IMR-90 (cell line): ENCODE data around the gene CTBP2. TPM values are rescaled to one million over a fixed set of nuclear protein-coding genes. Genes with fewer than 3 reads are reported as not detected.

Source experiments
- ATAC-seq: fragments of 200-7000 bp; cut with Tn5 transposase; 2 replicates; pipeline ENCODE4 v1.9.1; 2020; ENCODE audit warnings: low read depth, mild to moderate bottlenecking, moderate library complexity
- BruUV-seq: library from RNA; stranded (reverse); fragments of 400-500 nt; replicated peaks from 2 replicates; lab custom pipeline; 2021; lab: Mats Ljungman, UMichigan
- CTCF ChIA-PET: fragments of 300-600 bp; formaldehyde crosslinking; extraction: SDS; loops from one replicate; lab custom pipeline; 2021; ENCODE audit warnings: antibody characterized with exemption; lab: Yijun Ruan, JAX
- POLR2A ChIA-PET: fragments of 300-600 bp; sonication (Branson Sonifier 250); formaldehyde crosslinking; loops from one replicate; lab custom pipeline; 2022; ENCODE audit warnings: antibody characterized with exemption; ENCODE audit not compliant: unreplicated experiment; lab: Charles Lee
- DNase-seq: peaks from one replicate; pipeline ENCODE4 v3.0.0; 2013
- H2AFZ ChIP-seq: replicated peaks from 2 replicates; pipeline ENCODE3; 2013; ENCODE audit warnings: low read length, mild to moderate bottlenecking; ENCODE audit not compliant: poor library complexity
- H2AK5ac ChIP-seq: 2 replicates; pipeline ENCODE4 v1.6.1; 2013; ENCODE audit warnings: low read depth, low read length, inconsistent platforms
- H2AK9ac ChIP-seq: replicated peaks from 2 replicates; pipeline ENCODE3; 2013; ENCODE audit warnings: mild to moderate bottlenecking, low read depth, low read length, moderate library complexity; ENCODE audit not compliant: poor library complexity
- H2BK120ac ChIP-seq: 2 replicates; pipeline ENCODE4 v1.6.1; 2013; ENCODE audit warnings: low read depth, low read length, inconsistent platforms
- H2BK15ac ChIP-seq: 3 replicates; pipeline ENCODE4 v1.6.1; 2013; ENCODE audit warnings: low read depth, low read length, inconsistent platforms
- H2BK20ac ChIP-seq: 2 replicates; pipeline ENCODE4 v1.6.1; 2013; ENCODE audit warnings: low read depth, mild to moderate bottlenecking, inconsistent platforms, low read length, moderate library complexity
- H2BK5ac ChIP-seq: 2 replicates; pipeline ENCODE4 v1.6.1; 2013; ENCODE audit warnings: mild to moderate bottlenecking, low read depth, low read length, inconsistent platforms; ENCODE audit not compliant: poor library complexity, severe bottlenecking
- H3K14ac ChIP-seq: replicated peaks from 2 replicates; pipeline ENCODE4 v1.6.1; 2013; ENCODE audit warnings: low read depth, low read length, inconsistent platforms
- H3K18ac ChIP-seq: 2 replicates; pipeline ENCODE4 v1.6.1; 2013; ENCODE audit warnings: low read depth, low read length, control low read depth
- H3K23ac ChIP-seq: 2 replicates; pipeline ENCODE4 v1.6.1; 2013; ENCODE audit warnings: low read depth, low read length, inconsistent platforms
- H3K27ac ChIP-seq: 2 replicates; pipeline ENCODE4 v1.5.1; 2013; ENCODE audit warnings: mild to moderate bottlenecking, control low read depth, low read length; ENCODE audit not compliant: insufficient read depth
- H3K27me3 ChIP-seq: 2 replicates; pipeline ENCODE4 v1.6.1; 2013; ENCODE audit warnings: low read length; ENCODE audit not compliant: control insufficient read depth, insufficient read depth
- H3K36me3 ChIP-seq: 2 replicates; pipeline ENCODE4 v1.6.1; 2013; ENCODE audit warnings: low read length, mixed read lengths; ENCODE audit not compliant: control insufficient read depth, insufficient read depth
- H3K4ac ChIP-seq: 2 replicates; pipeline ENCODE4 v1.6.1; 2013; ENCODE audit warnings: low read depth, low read length, inconsistent platforms
- H3K4me1 ChIP-seq: 2 replicates; pipeline ENCODE4 v1.6.1; 2013; ENCODE audit warnings: low read length, mixed read lengths; ENCODE audit not compliant: control insufficient read depth, insufficient read depth
- H3K4me2 ChIP-seq: 2 replicates; pipeline ENCODE4 v1.6.1; 2013; ENCODE audit warnings: low read depth, mild to moderate bottlenecking, control low read depth, low read length, moderate library complexity
- H3K4me3 ChIP-seq: 2 replicates; pipeline ENCODE4 v1.5.1; 2013; ENCODE audit warnings: low read depth, mild to moderate bottlenecking, control low read depth, low read length, moderate library complexity; ENCODE audit not compliant: insufficient read depth
- H3K56ac ChIP-seq: 2 replicates; pipeline ENCODE4 v1.6.1; 2013; ENCODE audit warnings: low read length, inconsistent platforms; ENCODE audit not compliant: insufficient read depth; ENCODE audit errors: extremely low read depth
- H3K79me1 ChIP-seq, 2 experiments: 2 replicates each; pipeline ENCODE4 v1.6.1; 2013; ENCODE audit warnings: low read length in 2 of 2, inconsistent platforms in 1 of 2, low read depth in 1 of 2
- H3K9ac ChIP-seq: 2 replicates; pipeline ENCODE4 v1.6.1; 2013; ENCODE audit warnings: low read depth, low read length, control low read depth
- H3K9me1 ChIP-seq: 2 replicates; pipeline ENCODE4 v1.6.1; 2013; ENCODE audit warnings: low read length, inconsistent platforms; ENCODE audit not compliant: insufficient read depth
- H3K9me3 ChIP-seq: 2 replicates; pipeline ENCODE4 v1.6.1; 2013; ENCODE audit warnings: low read length; ENCODE audit not compliant: control insufficient read depth, insufficient read depth
- H4K20me1 ChIP-seq: 2 replicates; pipeline ENCODE4 v1.6.1; 2013; ENCODE audit warnings: low read length, inconsistent platforms; ENCODE audit not compliant: insufficient read depth
- H4K5ac ChIP-seq: 2 replicates; pipeline ENCODE4 v1.6.1; 2013; ENCODE audit warnings: mild to moderate bottlenecking, low read depth, low read length, control low read depth
- H4K8ac ChIP-seq, 2 experiments: 2 replicates each; pipeline ENCODE4 v1.6.1; 2013; ENCODE audit warnings: low read depth in 2 of 2, low read length in 2 of 2, control low read depth in 1 of 2, inconsistent platforms in 1 of 2
- H4K91ac ChIP-seq: 2 replicates; pipeline ENCODE4 v1.6.1; 2013; ENCODE audit warnings: low read depth, low read length, inconsistent platforms; ENCODE audit not compliant: insufficient read depth
- CEBPB ChIP-seq: IDR thresholded peaks from 2 replicates; pipeline ENCODE4 v1.6.1; 2012; ENCODE audit warnings: low read depth, low read length, improper control_type of control experiment
- CHD1 ChIP-seq: IDR thresholded peaks from 2 replicates; pipeline ENCODE4 v1.6.1; 2012; ENCODE audit warnings: low read depth, low read length, improper control_type of control experiment
- MAZ ChIP-seq: IDR thresholded peaks from 2 replicates; pipeline ENCODE4 v1.6.1; 2012; ENCODE audit warnings: low read depth, mild to moderate bottlenecking, low read length, improper control_type of control experiment, moderate library complexity, borderline replicate concordance
- RFX5 ChIP-seq: IDR thresholded peaks from 2 replicates; pipeline ENCODE4 v1.8.0; 2012; ENCODE audit warnings: low read depth, mild to moderate bottlenecking, low read length, moderate library complexity
- WGBS, 2 experiments: methylation state at CpG; one replicate each; pipeline versions ENCODE4 v1.1.5 to v1.1.7; 2013; ENCODE audit warnings: missing lambda C conversion rate in 2 of 2; ENCODE audit not compliant: insufficient read length in 1 of 2; ENCODE audit errors: extremely low coverage in 2 of 2; 5-methylcytosine and 5-hydroxymethylcytosine counted together
- dilution Hi-C: fragments of 300-500 bp; cut with HindIII; formaldehyde crosslinking; loops from one replicate; pipeline ENCODE4 v1.14.3; 2018; ENCODE audit warnings: low sequenced_read_pairs; ENCODE audit not compliant: unreplicated experiment
- in situ Hi-C: fragments of 300-500 bp; cut with MboI; formaldehyde crosslinking; loops from 3 replicates; pipeline ENCODE4 v1.14.3; 2019; ENCODE audit warnings: low sequenced_read_pairs, inconsistent platforms, mixed read lengths
- intact Hi-C: fragments of 100-400 bp; cut with micrococcal nuclease; formaldehyde crosslinking; loops from 2 replicates; pipeline ENCODE4 v1.10.0; 2022
- polyA plus RNA-seq, 3 experiments: library from polyadenylated mRNA; depleted of rRNA; stranded (reverse); fragments of >200 nt; gene quantifications; 2 replicates each; pipeline ENCODE4 v1.2.3, GENCODE V29; 2012; ENCODE audit warnings: low replicate concordance in 1 of 3
- total RNA-seq: library from RNA; depleted of rRNA; stranded (reverse); fragments of >200 nt; gene quantifications from 2 replicates; pipeline ENCODE4 v1.2.3, GENCODE V29; 2012
- TF ChIP-seq, protein P1 (sequence below): conservative IDR thresholded peaks from 2 replicates; pipeline ENCODE4 v1.5.1; 2012; ENCODE audit warnings: mild to moderate bottlenecking, low read depth, low read length, improper control_type of control experiment
- TF ChIP-seq, protein P2 (sequence below): fragments of 150-350 bp; IDR thresholded peaks from 2 replicates; pipeline ENCODE4 v1.6.1; 2017; ENCODE audit warnings: mild to moderate bottlenecking, antibody characterized with exemption, low read length, low read depth

The CTBP2 gene
- total and polyA plus RNA-seq, 2 of the 4 experiments (the other 2 are of a cell fraction) = 81.0 to 86.6 TPM

DNA sequence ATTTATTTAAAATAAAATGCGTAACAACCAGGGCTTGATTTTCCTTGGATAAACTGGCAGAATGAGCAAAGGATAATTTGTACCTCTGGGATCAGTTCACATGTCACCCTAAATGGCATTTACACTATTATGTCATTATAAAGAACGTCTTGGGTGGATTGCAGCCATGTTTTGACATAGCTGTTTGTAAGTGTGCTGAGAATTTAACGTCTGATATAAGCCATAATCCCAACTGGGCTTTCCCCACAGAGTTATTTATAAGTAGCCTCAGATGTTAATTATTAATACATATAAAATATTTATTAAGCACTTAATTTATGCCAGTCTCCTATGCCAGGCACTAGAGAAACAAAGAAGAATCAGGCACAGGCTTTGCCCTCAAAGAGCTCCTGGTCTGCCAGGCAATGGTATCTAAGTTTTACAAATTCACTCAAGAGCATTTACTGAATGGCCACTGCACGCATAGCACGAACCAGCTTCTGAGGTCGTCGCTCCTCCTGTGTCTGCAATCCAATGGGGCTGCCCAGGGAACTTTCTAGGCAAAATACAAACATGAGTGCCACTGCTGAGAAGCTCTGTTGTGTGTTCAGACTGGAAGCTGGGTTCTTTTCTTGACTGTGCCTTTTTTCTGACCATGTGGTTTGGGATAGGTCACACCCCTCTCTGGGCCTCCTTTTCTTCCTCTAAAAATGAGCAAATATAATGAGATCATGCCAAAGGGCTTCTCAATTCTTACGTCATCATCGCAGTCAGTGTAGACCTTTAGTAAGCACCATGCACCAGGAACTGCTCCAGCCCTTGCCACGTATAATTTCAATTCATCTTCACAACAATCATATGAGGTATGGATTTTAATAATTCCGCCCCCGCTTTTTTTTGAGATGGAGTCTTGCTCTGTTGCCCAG, 11.3 kb upstream of the CTBP2 start:
- DNase-seq (no peak), ATAC-seq (no peak)
- H3K4me1 ChIP-seq = no peaks in the 10 kb centered on the region
- no peak overlapping the region for H2BK5ac ChIP-seq
- no peak overlapping the region for H2AK5ac ChIP-seq
- H3K27me3 ChIP-seq = peaks cover 30% of the 10 kb centered on the region
- no peak overlapping the region for H2BK15ac ChIP-seq
- no peak overlapping the region for H2AK9ac ChIP-seq
- H3K4ac ChIP-seq = no peak overlapping the region
- no peak overlapping the region for H3K56ac ChIP-seq
- H4K8ac ChIP-seq = no peak overlapping the region
- no TSS peak for BruUV-seq
- no peaks in the 10 kb centered on the region for H4K20me1 ChIP-seq
- no peak overlapping the region for H3K14ac ChIP-seq
- WGBS, 2 experiments = 70% methylated on average over 2 of the region's 12 CpGs; no CpG with 5 or more reads in 1 of the 2 experiments
- H3K9me1 ChIP-seq = no peaks in the 10 kb centered on the region
- H3K36me3 ChIP-seq = no peaks in the 10 kb centered on the region
- H3K9ac ChIP-seq = no peak overlapping the region
- H3K9me3 ChIP-seq = no peaks in the 10 kb centered on the region
- POLR2A ChIA-PET = no interaction called here
- H2AFZ ChIP-seq = no peak overlapping the region
- H3K79me1 ChIP-seq = no peaks in the 10 kb centered on the region
- no peak overlapping the region for H3K4me2 ChIP-seq
- H2BK120ac ChIP-seq = no peak overlapping the region
- dilution Hi-C loops = no loop called here
- H3K23ac ChIP-seq = no peak overlapping the region
- no peak overlapping the region for H3K18ac ChIP-seq
- in situ Hi-C loops = no loop called here
- no peak overlapping the region for H2BK20ac ChIP-seq
- TF ChIP-seq MAZ (no peak), RFX5 (no peak), CEBPB (no peak), CHD1 (no peak)
- TF ChIP-seq, protein P1, sequence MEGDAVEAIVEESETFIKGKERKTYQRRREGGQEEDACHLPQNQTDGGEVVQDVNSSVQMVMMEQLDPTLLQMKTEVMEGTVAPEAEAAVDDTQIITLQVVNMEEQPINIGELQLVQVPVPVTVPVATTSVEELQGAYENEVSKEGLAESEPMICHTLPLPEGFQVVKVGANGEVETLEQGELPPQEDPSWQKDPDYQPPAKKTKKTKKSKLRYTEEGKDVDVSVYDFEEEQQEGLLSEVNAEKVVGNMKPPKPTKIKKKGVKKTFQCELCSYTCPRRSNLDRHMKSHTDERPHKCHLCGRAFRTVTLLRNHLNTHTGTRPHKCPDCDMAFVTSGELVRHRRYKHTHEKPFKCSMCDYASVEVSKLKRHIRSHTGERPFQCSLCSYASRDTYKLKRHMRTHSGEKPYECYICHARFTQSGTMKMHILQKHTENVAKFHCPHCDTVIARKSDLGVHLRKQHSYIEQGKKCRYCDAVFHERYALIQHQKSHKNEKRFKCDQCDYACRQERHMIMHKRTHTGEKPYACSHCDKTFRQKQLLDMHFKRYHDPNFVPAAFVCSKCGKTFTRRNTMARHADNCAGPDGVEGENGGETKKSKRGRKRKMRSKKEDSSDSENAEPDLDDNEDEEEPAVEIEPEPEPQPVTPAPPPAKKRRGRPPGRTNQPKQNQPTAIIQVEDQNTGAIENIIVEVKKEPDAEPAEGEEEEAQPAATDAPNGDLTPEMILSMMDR = no peak
- TF ChIP-seq, protein P2, sequence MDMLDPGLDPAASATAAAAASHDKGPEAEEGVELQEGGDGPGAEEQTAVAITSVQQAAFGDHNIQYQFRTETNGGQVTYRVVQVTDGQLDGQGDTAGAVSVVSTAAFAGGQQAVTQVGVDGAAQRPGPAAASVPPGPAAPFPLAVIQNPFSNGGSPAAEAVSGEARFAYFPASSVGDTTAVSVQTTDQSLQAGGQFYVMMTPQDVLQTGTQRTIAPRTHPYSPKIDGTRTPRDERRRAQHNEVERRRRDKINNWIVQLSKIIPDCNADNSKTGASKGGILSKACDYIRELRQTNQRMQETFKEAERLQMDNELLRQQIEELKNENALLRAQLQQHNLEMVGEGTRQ = no peak
- CTCF ChIA-PET = no interaction called here
- no peak overlapping the region for H4K91ac ChIP-seq
- H4K5ac ChIP-seq = no peak overlapping the region
- intact Hi-C loops = no loop called here
- H3K4me3 ChIP-seq = no peak overlapping the region
- no peak overlapping the region for H3K27ac ChIP-seq
